Measurements from ENCODE around the gene KRT24.

Gene KRT24

GRCh38 chr17:40694584-40694983 lies 9.0 kb downstream of the KRT24 start:
- DNase-seq (no peak), ATAC-seq (no peak)

GRCh38 chr17:40687106-40687505 lies 16.4 kb downstream of the KRT24 start:
- DNase-seq (no peak), ATAC-seq (no peak)

- no peak for ATAC-seq
- no peak for DNase-seq
Measured at GRCh38 chr17:40686192-40686591, 17.4 kb downstream of the KRT24 start.

- DNase-seq (no peak), ATAC-seq (no peak)
Measured at GRCh38 chr17:40680998-40681397, 22.6 kb downstream of the KRT24 start.

GRCh38 chr17:40679523-40679907 lies 24.0 kb downstream of the KRT24 start:
- DNase-seq (no peak), ATAC-seq (no peak)

GRCh38 chr17:40678902-40679522 lies 24.5 kb downstream of the KRT24 start:
- ATAC-seq (no peak), DNase-seq (no peak)

- ATAC-seq: no peak
- no peak for DNase-seq
Measured at GRCh38 chr17:40675905-40676304, 27.6 kb downstream of the KRT24 start.

- ATAC-seq: no peak
- DNase-seq: no peak
Measured at GRCh38 chr17:40672654-40673053, 30.9 kb downstream of the KRT24 start.

- DNase-seq (no peak), ATAC-seq (no peak)
Measured at GRCh38 chr17:40671282-40671681, 32.3 kb downstream of the KRT24 start.

GRCh38 chr17:40666331-40666730 lies 37.2 kb downstream of the KRT24 start:
- DNase-seq (no peak), ATAC-seq (no peak)

GRCh38 chr17:40664582-40665333 lies 38.8 kb downstream of the KRT24 start, which contains the start of gene KRT222:
Gene KRT222, minus strand, starts transcription at chr17:40665177. Its CDS starts 78 bp downstream, at chr17:40665099.
- DNase-seq (no peak), ATAC-seq (no peak)

- ATAC-seq (no peak), DNase-seq (no peak)
Measured at GRCh38 chr17:40663252-40663651, 40.3 kb downstream of the KRT24 start.

- no peak for ATAC-seq
- no peak for DNase-seq
Measured at GRCh38 chr17:40659911-40660310, 43.6 kb downstream of the KRT24 start.

- ATAC-seq (no peak), DNase-seq (no peak)
Measured at GRCh38 chr17:40658396-40658795, 45.2 kb downstream of the KRT24 start.

GRCh38 chr17:40651939-40652338 lies 51.6 kb downstream of the KRT24 start:
- DNase-seq (no peak), ATAC-seq (no peak)

GRCh38 chr17:40648384-40648968 lies 55.1 kb downstream of the KRT24 start:
- ATAC-seq (peak; percentile 9), DNase-seq (no peak)
